Tibial nerve (tissue), 4 donors: ENCODE measurements around the gene ZGPAT. TPM values are rescaled to one million over a fixed set of nuclear protein-coding genes. Genes with fewer than 3 reads are reported as not detected.
A peak's percentile ranks its signal among the peaks of the same experiment; 100 is the strongest.

Experiments
- DNase-seq, 2 donors: peaks; one replicate each; pipeline ENCODE4 v3.0.0-alpha.2; 2019; ENCODE audit warnings: low spot score in 2 of 2
- H3K27ac ChIP-seq, 4 donors: fragments of 200-600 bp; sonication (generic) in 3 of 4; one replicate each; pipeline ENCODE4 v1.5.1; 2017 to 2019; ENCODE audit warnings: mild to moderate bottlenecking in 1 of 4
- H3K27me3 ChIP-seq, 2 donors: fragments of 200-600 bp; sonication (generic) in 1 of 2; one replicate each; pipeline versions ENCODE4 v1.5.1 to v1.6.0; 2017 to 2019
- H3K36me3 ChIP-seq, 3 donors: fragments of 200-600 bp; sonication (generic); one replicate each; pipeline ENCODE4 v1.5.1; 2018 to 2019
- H3K4me1 ChIP-seq, 4 donors: fragments of 200-600 bp; sonication (generic) in 3 of 4; one replicate each; pipeline ENCODE4 v1.5.1; 2017 to 2019
- H3K4me3 ChIP-seq, 4 donors: fragments of 200-600 bp; sonication (generic) in 3 of 4; one replicate each; pipeline ENCODE4 v1.5.1; 2017 to 2019; ENCODE audit warnings: mild to moderate bottlenecking in 1 of 4, moderate library complexity in 1 of 4
- H3K9me3 ChIP-seq, 4 donors: fragments of 200-600 bp; sonication (generic) in 3 of 4; one replicate each; pipeline ENCODE4 v1.5.1; 2017 to 2019
- EP300 ChIP-seq, 2 donors: sonication (generic); formaldehyde crosslinking; IDR thresholded peaks; one replicate each; pipeline ENCODE4 v1.6.1; 2017; ENCODE audit warnings: antibody characterized with exemption in 2 of 2, mild to moderate bottlenecking in 1 of 2
- POLR2A ChIP-seq, 2 donors: fragments of 450-650 bp; IDR thresholded peaks; one replicate each; pipeline ENCODE4 v1.6.1; 2017; ENCODE audit warnings: antibody characterized with exemption in 2 of 2, mild to moderate bottlenecking in 2 of 2, moderate library complexity in 2 of 2
- WGBS, 2 donors: methylation state at CpG; one replicate each; pipeline ENCODE4 v1.1.5; 2018; 5-methylcytosine and 5-hydroxymethylcytosine counted together
- total RNA-seq, 4 donors: library from RNA; depleted of rRNA; stranded (reverse); fragments of >200 nt; gene quantifications; one replicate each; pipeline ENCODE4 v1.1.0, GENCODE V29; 2016
- TF ChIP-seq, protein P1 (sequence below), 5 experiments: fragments of 200-600 bp in 3 of 5; fragments of 450-650 bp in 2 of 5; sonication (generic) in 3 of 5; IDR thresholded peaks; one replicate each; pipeline ENCODE4 v1.5.1; 2016 to 2019; ENCODE audit warnings: antibody characterized with exemption in 5 of 5, mild to moderate bottlenecking in 3 of 5, moderate library complexity in 2 of 5

The ZGPAT gene
- total RNA-seq, 4 donors from 2014 or later: 27.5 to 70.8 (median 40.9) TPM

GRCh38 chr20:63741354-63741675 is 33.5 kb downstream of the ZGPAT start:
- peaks cover 0 to 48% (median 4%) of the 10 kb centered on the region in 3 donors for H3K36me3 ChIP-seq
- peak overlapping the region; percentile 60 to 92 (median 70) for H3K4me3 ChIP-seq
- DNase-seq: no peak
- TF ChIP-seq POLR2A (IDR thresholded peaks at IDR 0.05) (no peak), EP300 (IDR thresholded peaks at IDR 0.05) (no peak)
- TF ChIP-seq, protein P1, sequence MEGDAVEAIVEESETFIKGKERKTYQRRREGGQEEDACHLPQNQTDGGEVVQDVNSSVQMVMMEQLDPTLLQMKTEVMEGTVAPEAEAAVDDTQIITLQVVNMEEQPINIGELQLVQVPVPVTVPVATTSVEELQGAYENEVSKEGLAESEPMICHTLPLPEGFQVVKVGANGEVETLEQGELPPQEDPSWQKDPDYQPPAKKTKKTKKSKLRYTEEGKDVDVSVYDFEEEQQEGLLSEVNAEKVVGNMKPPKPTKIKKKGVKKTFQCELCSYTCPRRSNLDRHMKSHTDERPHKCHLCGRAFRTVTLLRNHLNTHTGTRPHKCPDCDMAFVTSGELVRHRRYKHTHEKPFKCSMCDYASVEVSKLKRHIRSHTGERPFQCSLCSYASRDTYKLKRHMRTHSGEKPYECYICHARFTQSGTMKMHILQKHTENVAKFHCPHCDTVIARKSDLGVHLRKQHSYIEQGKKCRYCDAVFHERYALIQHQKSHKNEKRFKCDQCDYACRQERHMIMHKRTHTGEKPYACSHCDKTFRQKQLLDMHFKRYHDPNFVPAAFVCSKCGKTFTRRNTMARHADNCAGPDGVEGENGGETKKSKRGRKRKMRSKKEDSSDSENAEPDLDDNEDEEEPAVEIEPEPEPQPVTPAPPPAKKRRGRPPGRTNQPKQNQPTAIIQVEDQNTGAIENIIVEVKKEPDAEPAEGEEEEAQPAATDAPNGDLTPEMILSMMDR (IDR thresholded peaks at IDR 0.05): no peak
- 24 to 26% methylated on average over 6 of the region's 6 CpGs for WGBS, 2 donors
- H3K27ac ChIP-seq: peak overlapping the region; percentile 94 to 99 (median 96)
- H3K9me3 ChIP-seq: no peaks in the 10 kb centered on the region
- peaks cover 0 to 71% (median 30%) of the 10 kb centered on the region in 4 donors for H3K4me1 ChIP-seq
- H3K27me3 ChIP-seq: no peaks in the 10 kb centered on the region

DNA sequence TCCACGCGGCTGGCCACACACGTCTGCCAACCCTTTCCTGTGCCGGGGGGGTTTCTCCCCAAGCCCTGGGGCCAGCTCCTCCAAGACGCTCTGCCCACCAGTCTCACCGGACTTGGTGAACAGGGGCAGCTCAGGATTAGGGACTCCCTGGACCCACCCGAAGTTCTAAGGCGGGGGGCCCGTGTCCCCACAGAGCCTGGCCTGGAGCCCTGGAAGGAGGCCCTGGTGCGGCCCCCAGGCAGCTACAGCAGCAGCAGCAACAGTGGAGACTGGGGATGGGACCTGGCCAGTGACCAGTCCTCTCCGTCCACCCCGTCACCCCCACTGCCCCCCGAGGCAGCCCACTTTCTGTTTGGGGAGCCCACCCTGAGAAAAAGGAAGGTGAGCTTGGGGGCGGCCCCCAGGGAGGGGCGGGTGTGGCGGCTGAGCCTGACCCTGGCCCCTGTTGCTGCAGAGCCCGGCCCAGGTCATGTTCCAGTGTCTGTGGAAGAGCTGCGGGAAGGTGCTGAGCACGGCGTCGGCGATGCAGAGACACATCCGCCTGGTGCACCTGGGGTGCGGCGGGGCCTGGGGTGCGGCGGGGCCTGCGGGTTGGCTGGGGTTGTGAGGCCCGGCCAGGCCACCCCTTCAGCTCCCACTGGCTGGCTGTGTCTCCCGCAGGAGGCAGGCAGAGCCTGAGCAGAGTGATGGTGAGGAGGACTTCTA is 34.0 kb downstream of the ZGPAT start:
- H3K27ac ChIP-seq: peak overlapping the region; percentile 94 to 99 (median 96)
- TF ChIP-seq POLR2A (IDR thresholded peaks at IDR 0.05) (no peak), EP300 (IDR thresholded peaks at IDR 0.05) (no peak)
- TF ChIP-seq, protein P1 (IDR thresholded peaks at IDR 0.05): no peak
- WGBS, 2 donors: 62 to 69% methylated on average over 19 to 21 of the region's 30 CpGs
- no peaks in the 10 kb centered on the region for H3K9me3 ChIP-seq
- peaks cover 0 to 66% (median 29%) of the 10 kb centered on the region in 4 donors for H3K4me1 ChIP-seq
- DNase-seq: no peak
- peak overlapping the region in 1 of 4 donors; percentile 92 for H3K4me3 ChIP-seq
- peaks cover 0 to 48% (median 4%) of the 10 kb centered on the region in 3 donors for H3K36me3 ChIP-seq
- no peaks in the 10 kb centered on the region for H3K27me3 ChIP-seq

DNA sequence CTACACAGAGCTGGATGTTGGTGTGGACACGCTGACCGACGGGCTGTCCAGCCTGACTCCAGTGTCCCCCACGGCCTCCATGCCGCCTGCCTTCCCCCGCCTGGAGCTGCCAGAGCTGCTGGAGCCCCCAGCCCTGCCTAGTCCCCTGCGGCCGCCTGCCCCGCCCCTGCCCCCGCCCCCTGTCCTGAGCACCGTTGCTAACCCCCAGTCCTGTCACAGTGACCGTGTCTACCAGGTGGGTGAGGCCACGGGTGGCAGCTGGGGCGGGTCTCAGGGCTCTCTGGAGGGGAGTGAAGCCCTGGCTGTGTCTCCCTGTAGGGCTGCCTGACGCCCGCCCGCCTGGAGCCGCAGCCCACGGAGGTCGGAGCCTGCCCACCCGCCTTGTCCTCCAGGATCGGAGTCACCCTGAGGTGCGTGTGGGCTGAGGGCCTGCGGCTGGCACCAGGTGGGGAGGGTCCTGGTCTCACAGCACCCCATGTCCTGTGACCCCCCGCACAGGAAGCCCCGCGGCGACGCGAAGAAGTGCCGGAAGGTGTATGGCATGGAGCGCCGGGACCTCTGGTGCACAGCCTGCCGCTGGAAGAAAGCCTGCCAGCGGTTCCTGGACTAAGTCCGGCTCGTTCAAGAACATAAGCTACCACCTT is 34.7 kb downstream of the ZGPAT start:
- Histone ChIP-seq H3K4me1 (peaks cover 0 to 59% (median 27%) of the 10 kb centered on the region in 4 donors), H3K9me3 (no peaks in the 10 kb centered on the region), H3K27ac (peak overlapping the region in 1 of 4 donors; percentile 99), H3K4me3 (no peak overlapping the region), H3K27me3 (no peaks in the 10 kb centered on the region), H3K36me3 (peaks cover 0 to 48% (median 4%) of the 10 kb centered on the region in 3 donors)
- TF ChIP-seq, protein P1 (IDR thresholded peaks at IDR 0.05): no peak
- TF ChIP-seq POLR2A (IDR thresholded peaks at IDR 0.05) (no peak), EP300 (IDR thresholded peaks at IDR 0.05) (no peak)
- WGBS, 2 donors: 86 to 88% methylated on average over 20 to 29 of the region's 37 CpGs
- DNase-seq: no peak

DNA sequence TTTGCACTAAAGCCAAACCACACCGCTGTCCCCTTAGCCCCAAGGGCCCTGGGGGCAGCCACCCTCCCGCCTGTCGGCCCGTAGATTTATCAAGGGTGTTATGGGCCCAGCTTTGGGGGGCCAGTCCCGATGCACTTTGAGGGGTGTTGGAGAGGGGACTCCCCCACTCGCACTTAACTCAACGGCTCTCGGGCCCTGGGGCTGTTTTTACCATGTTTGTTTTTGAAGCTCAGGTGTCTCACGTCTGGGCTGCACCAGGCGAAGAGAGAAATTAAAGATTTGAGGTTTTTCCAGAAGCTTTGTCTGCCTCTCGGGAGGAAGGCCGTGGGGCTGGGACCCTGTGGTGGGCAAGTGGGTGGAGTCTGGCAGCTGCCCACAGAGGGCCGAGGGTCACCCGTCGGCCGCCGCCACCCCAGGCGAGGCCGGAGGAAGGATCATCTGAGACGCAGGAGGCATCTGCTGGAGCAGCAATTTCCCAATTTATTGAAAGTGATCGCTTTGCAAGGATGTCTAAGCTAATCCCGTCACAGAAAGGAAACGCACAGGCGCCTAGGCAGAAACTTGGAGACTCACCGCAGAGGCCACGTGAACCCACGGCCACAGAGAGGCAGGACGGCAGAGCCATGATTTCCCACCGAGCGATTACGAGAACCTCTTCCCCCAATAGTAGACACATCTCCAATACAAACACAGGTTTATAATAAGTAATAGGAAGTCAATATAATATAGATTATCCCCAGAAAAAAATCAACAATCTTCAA is 35.6 kb downstream of the ZGPAT start:
- peaks cover 0 to 48% (median 4%) of the 10 kb centered on the region in 3 donors for H3K36me3 ChIP-seq
- DNase-seq: no peak
- no peak overlapping the region for H3K4me3 ChIP-seq
- H3K27me3 ChIP-seq: no peaks in the 10 kb centered on the region
- peaks cover 0 to 51% (median 20%) of the 10 kb centered on the region in 4 donors for H3K4me1 ChIP-seq
- WGBS, 2 donors: 76 to 77% methylated on average over 31 of the region's 31 CpGs
- TF ChIP-seq POLR2A (IDR thresholded peaks at IDR 0.05): no peak
- TF ChIP-seq EP300 (IDR thresholded peaks at IDR 0.05): no peak
- H3K27ac ChIP-seq: no peak overlapping the region
- H3K9me3 ChIP-seq: no peaks in the 10 kb centered on the region

- Histone ChIP-seq H3K9me3 (no peaks in the 10 kb centered on the region), H3K4me3 (no peak overlapping the region), H3K4me1 (peaks cover 0 to 43% (median 12%) of the 10 kb centered on the region in 4 donors), H3K36me3 (peaks cover 0 to 48% (median 4%) of the 10 kb centered on the region in 3 donors), H3K27ac (peak overlapping the region in 2 of 4 donors; percentile 0 to 31), H3K27me3 (no peaks in the 10 kb centered on the region)
- 64 to 72% methylated on average over 4 of the region's 4 CpGs for WGBS, 2 donors
- DNase-seq: no peak
- TF ChIP-seq, protein P1 (IDR thresholded peaks at IDR 0.05): no peak
- TF ChIP-seq POLR2A (IDR thresholded peaks at IDR 0.05) (no peak), EP300 (IDR thresholded peaks at IDR 0.05) (no peak)
These were observed 36.3 kb downstream of the ZGPAT start for GRCh38 chr20:63744158-63744557.
